Caco-2 (cell line): Measurements from ENCODE around the gene MAB21L1. TPM values are rescaled to one million over a fixed set of nuclear protein-coding genes. Genes with fewer than 3 reads are reported as not detected.

Source experiments
- BruUV-seq: library from RNA; stranded (reverse); fragments of 400-500 nt; replicated peaks from 2 replicates; lab custom pipeline; 2021; lab: Mats Ljungman, UMichigan
- CTCF ChIA-PET: fragments of 300-600 bp; sonication (Branson Sonifier 250); formaldehyde crosslinking; loops from one replicate; lab custom pipeline; 2022; ENCODE audit warnings: antibody characterized with exemption; lab: Charles Lee
- POLR2A ChIA-PET: fragments of 300-600 bp; sonication (Branson Sonifier 250); formaldehyde crosslinking; loops from one replicate; lab custom pipeline; 2022; ENCODE audit warnings: antibody characterized with exemption; lab: Charles Lee
- DNase-seq, 2 experiments: peaks; one replicate each; pipeline versions ENCODE4 v3.0.0 to v3.0.0-alpha.2; 2020 to 2022
- H3K27me3 ChIP-seq: replicated peaks from 2 replicates; pipeline ENCODE4 v1.6.0; 2011; ENCODE audit warnings: low read length; ENCODE audit not compliant: control insufficient read depth, insufficient read depth
- H3K36me3 ChIP-seq: 2 replicates; pipeline ENCODE4 v1.5.1; 2011; ENCODE audit warnings: low read length; ENCODE audit not compliant: control insufficient read depth, insufficient read depth
- H3K4me1 ChIP-seq: fragments of 250-450 bp; sonication (Bioruptor Pico); 2 replicates; pipeline ENCODE4 v1.5.1; 2020; ENCODE audit warnings: mild to moderate bottlenecking
- H3K4me3 ChIP-seq: 2 replicates; pipeline ENCODE4 v1.5.1; 2011; ENCODE audit warnings: low read depth, mild to moderate bottlenecking, control low read depth, low read length
- H3K9me3 ChIP-seq: fragments of 250-450 bp; sonication (Bioruptor Pico); 2 replicates; pipeline ENCODE4 v1.5.1; 2020; ENCODE audit warnings: mild to moderate bottlenecking, moderate library complexity
- H3K27ac Mint-ChIP-seq: one replicate; pipeline ENCODE4 v1.8.0; 2022; ENCODE audit warnings: mixed read lengths; ENCODE audit not compliant: unreplicated experiment
- H3K27me3 Mint-ChIP-seq: one replicate; pipeline ENCODE4 v1.8.0; 2022; ENCODE audit warnings: mixed read lengths; ENCODE audit not compliant: insufficient read depth, unreplicated experiment
- H3K36me3 Mint-ChIP-seq: one replicate; pipeline ENCODE4 v1.8.0; 2022; ENCODE audit warnings: mild to moderate bottlenecking, mixed read lengths; ENCODE audit not compliant: insufficient read depth, unreplicated experiment
- H3K4me1 Mint-ChIP-seq: one replicate; pipeline ENCODE4 v1.8.0; 2022; ENCODE audit warnings: low read depth, mixed read lengths; ENCODE audit not compliant: unreplicated experiment
- H3K4me3 Mint-ChIP-seq: one replicate; pipeline ENCODE4 v1.8.0; 2022; ENCODE audit warnings: mild to moderate bottlenecking, moderate library complexity, mixed read lengths; ENCODE audit not compliant: unreplicated experiment
- H3K9me3 Mint-ChIP-seq: one replicate; pipeline ENCODE4 v1.8.0; 2022; ENCODE audit warnings: mixed read lengths; ENCODE audit not compliant: unreplicated experiment
- CTCF ChIP-seq, 2 experiments: fragments of 200-600 bp in 1 of 2; IDR thresholded peaks; 1 replicate in 1 of 2; 2 replicates in 1 of 2; pipeline versions ENCODE4 v1.5.1 to v1.8.0; 2011 to 2022; ENCODE audit warnings: antibody characterized with exemption in 1 of 2, control low read depth in 1 of 2, inconsistent platforms in 1 of 2, low read depth in 1 of 2, low read length in 1 of 2, mild to moderate bottlenecking in 1 of 2, moderate library complexity in 1 of 2; ENCODE audit not compliant: insufficient read depth in 1 of 2, severe bottlenecking in 1 of 2, unreplicated experiment in 1 of 2
- intact Hi-C: fragments of 100-400 bp; cut with micrococcal nuclease; formaldehyde crosslinking; loops from one replicate; pipeline ENCODE4 v1.10.0; 2022; ENCODE audit not compliant: unreplicated experiment
- total RNA-seq: library from RNA; stranded (reverse); gene quantifications from 2 replicates; pipeline ENCODE4 v1.2.3, GENCODE V29; 2022

The MAB21L1 gene
- total RNA-seq, 1 experiment from 2014 or later: not detected

DNA sequence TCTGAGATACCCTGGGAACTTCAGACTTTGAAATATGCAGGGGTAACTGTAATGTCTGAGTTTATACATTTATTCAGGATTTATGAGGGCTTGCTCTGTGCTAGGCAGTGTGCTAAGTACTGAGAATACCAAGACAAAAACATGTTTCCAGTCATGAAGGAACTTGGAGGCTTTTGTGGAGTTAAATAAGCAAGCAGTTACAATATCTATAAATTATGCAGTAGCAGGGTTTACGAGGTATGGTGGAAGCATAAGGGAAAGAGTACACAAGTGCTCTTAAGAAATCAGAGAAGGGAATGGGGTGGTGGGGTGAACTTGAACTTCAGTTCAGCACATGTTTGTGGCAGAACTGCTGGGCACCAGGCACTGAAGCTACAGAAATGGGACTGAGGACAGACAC is 28.0 kb downstream of the MAB21L1 start:
- ChIA-PET POLR2A (no interaction called here), CTCF (no interaction called here)
- no peaks in the 10 kb centered on the region for H3K27me3 ChIP-seq
- Mint-ChIP-seq H3K27me3 (no peaks in the 10 kb centered on the region), H3K27ac (no peak overlapping the region), H3K4me1 (no peaks in the 10 kb centered on the region), H3K9me3 (no peaks in the 10 kb centered on the region), H3K4me3 (no peak overlapping the region), H3K36me3 (no peaks in the 10 kb centered on the region)
- DNase-seq: no peak
- H3K36me3 ChIP-seq: no peaks in the 10 kb centered on the region
- H3K4me1 ChIP-seq: no peaks in the 10 kb centered on the region
- no TSS peak for BruUV-seq
- H3K9me3 ChIP-seq: no peaks in the 10 kb centered on the region
- TF ChIP-seq CTCF (IDR thresholded peaks at IDR 0.05; ENCODE audit: insufficient read depth in 1 of 2, low read depth in 1 of 2, low read length in 1 of 2, severe bottlenecking in 1 of 2, unreplicated experiment in 1 of 2): no peak
- H3K4me3 ChIP-seq: no peak overlapping the region
- intact Hi-C loops: no loop called here
